ENCODE data around the gene TSC22D2.

- TF ChIP-seq EZH2 (IDR thresholded peaks at IDR 0.05; ENCODE audit: insufficient read depth, poor library complexity, severe bottlenecking) (no peak), EZH2phosphoT487 (IDR thresholded peaks at IDR 0.05; ENCODE audit: insufficient read depth, low read depth) (no peak)
Measured at GRCh38 chr3:150462108-150462507, 54.0 kb downstream of the TSC22D2 start.

Measured in GM23248 (cell line).